ENCODE results near the gene SETBP1.

Gene SETBP1

GRCh38 chr18:44680273-44681075 is at the start of gene SETBP1:
Gene SETBP1 (plus strand): TSS chr18:44680888. CDS start chr18:44701347, 20,459 bp downstream.
- peaks cover 8% of the 10 kb centered on the region for H3K4me1 ChIP-seq
- H3K36me3 ChIP-seq (replicated peaks), result no peaks in the 10 kb centered on the region
- H3K27me3 ChIP-seq (ENCODE audit: low read depth), result no peaks in the 10 kb centered on the region
- H3K4me3 ChIP-seq, result peak within 1 kb of the TSS; percentile 44
- in situ Hi-C loops (cut with MboI; ENCODE audit: low sequenced_read_pairs), result no loop called here
- DNase-seq (ENCODE audit: low spot score in 2 of 2), result peak; percentile 62 to 75
- H3K9me3 ChIP-seq, result no peaks in the 10 kb centered on the region

- Histone ChIP-seq H3K36me3 (replicated peaks) (no peaks in the 10 kb centered on the region), H3K9me3 (no peaks in the 10 kb centered on the region), H3K27me3 (ENCODE audit: low read depth) (no peaks in the 10 kb centered on the region), H3K4me1 (no peaks in the 10 kb centered on the region), H3K4me3 (no peak overlapping the region)
- DNase-seq (ENCODE audit: low spot score in 2 of 2), result no peak
- in situ Hi-C loops (cut with MboI; ENCODE audit: low sequenced_read_pairs), result no loop called here
These were observed 48.1 kb upstream of the SETBP1 start for GRCh38 chr18:44632469-44633145.

DNA sequence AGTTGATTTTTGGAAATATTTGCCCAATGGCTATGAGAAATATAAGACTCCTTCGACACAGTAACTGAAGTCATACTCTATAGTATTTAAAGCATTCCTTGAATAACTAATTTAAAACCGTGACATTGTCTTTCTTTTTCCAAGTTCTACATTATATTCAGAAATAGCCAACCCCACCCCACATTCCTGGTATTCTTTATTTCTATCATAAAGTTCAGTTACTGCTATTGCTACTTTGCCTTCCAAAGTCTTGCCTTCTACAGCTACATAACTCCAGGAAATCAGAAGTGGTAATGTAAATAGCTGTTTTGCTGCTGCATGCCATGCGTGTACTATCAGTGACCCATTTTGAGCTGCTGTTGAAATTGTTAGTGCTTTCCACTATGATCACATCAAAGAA is 45.1 kb upstream of the SETBP1 start:
- Histone ChIP-seq H3K4me1 (no peaks in the 10 kb centered on the region), H3K36me3 (replicated peaks) (no peaks in the 10 kb centered on the region), H3K4me3 (no peak overlapping the region), H3K9me3 (no peaks in the 10 kb centered on the region), H3K27me3 (ENCODE audit: low read depth) (no peaks in the 10 kb centered on the region)
- in situ Hi-C loops (cut with MboI; ENCODE audit: low sequenced_read_pairs), result no loop called here
- DNase-seq (ENCODE audit: low spot score in 2 of 2), result no peak

DNA sequence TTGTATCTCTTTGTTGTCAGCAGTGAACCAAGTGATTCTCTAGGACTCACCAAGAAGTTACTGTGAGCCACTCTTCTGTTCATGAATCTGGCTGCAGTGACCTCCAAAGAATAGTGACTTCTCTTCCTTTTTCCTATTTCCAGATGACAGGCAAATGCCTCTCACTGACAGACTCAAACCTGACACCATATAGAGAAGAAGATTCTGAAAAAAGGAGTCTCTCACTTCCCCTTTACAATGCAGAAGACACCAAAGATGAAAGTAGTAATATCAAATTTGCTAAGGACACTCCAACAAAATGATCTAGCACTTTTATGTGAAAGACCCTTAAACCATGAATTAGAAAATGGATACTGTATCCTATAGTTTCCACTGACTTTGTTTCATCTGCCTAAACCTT is 44.4 kb upstream of the SETBP1 start:
- in situ Hi-C loops (cut with MboI; ENCODE audit: low sequenced_read_pairs), result no loop called here
- no peaks in the 10 kb centered on the region for H3K9me3 ChIP-seq

GRCh38 chr18:44637210-44638033 is 43.3 kb upstream of the SETBP1 start:
- Histone ChIP-seq H3K27me3 (ENCODE audit: low read depth) (no peaks in the 10 kb centered on the region), H3K36me3 (replicated peaks) (no peaks in the 10 kb centered on the region), H3K4me3 (no peak overlapping the region), H3K9me3 (no peaks in the 10 kb centered on the region), H3K4me1 (no peaks in the 10 kb centered on the region)
- DNase-seq (ENCODE audit: low spot score in 2 of 2), result no peak
- in situ Hi-C loops (cut with MboI; ENCODE audit: low sequenced_read_pairs), result no loop called here

More for the DNA sequence above, 44.4 kb upstream of the SETBP1 start:
- Histone ChIP-seq H3K27me3 (ENCODE audit: low read depth) (no peaks in the 10 kb centered on the region), H3K4me1 (no peaks in the 10 kb centered on the region), H3K36me3 (replicated peaks) (no peaks in the 10 kb centered on the region), H3K4me3 (no peak overlapping the region)
- DNase-seq (ENCODE audit: low spot score in 2 of 2), result no peak

GRCh38 chr18:44638034-44638540 is 42.6 kb upstream of the SETBP1 start:
- no peaks in the 10 kb centered on the region for H3K4me1 ChIP-seq
- no peak overlapping the region for H3K4me3 ChIP-seq
- no peak for DNase-seq (ENCODE audit: low spot score in 2 of 2)
- no peaks in the 10 kb centered on the region for H3K9me3 ChIP-seq
- in situ Hi-C loops (cut with MboI; ENCODE audit: low sequenced_read_pairs), result no loop called here
- H3K27me3 ChIP-seq (ENCODE audit: low read depth), result no peaks in the 10 kb centered on the region
- H3K36me3 ChIP-seq (replicated peaks), result no peaks in the 10 kb centered on the region

GRCh38 chr18:44638811-44639210 is 41.9 kb upstream of the SETBP1 start:
- in situ Hi-C loops (cut with MboI; ENCODE audit: low sequenced_read_pairs), result no loop called here
- Histone ChIP-seq H3K9me3 (no peaks in the 10 kb centered on the region), H3K4me3 (no peak overlapping the region), H3K36me3 (replicated peaks) (no peaks in the 10 kb centered on the region), H3K27me3 (ENCODE audit: low read depth) (no peaks in the 10 kb centered on the region), H3K4me1 (no peaks in the 10 kb centered on the region)
- no peak for DNase-seq (ENCODE audit: low spot score in 2 of 2)

- in situ Hi-C loops (cut with MboI; ENCODE audit: low sequenced_read_pairs), result no loop called here
These were observed 37.7 kb upstream of the SETBP1 start for GRCh38 chr18:44643004-44643403.

GRCh38 chr18:44651478-44651877 is 29.2 kb upstream of the SETBP1 start:
- H3K4me1 ChIP-seq, result no peaks in the 10 kb centered on the region
- no peaks in the 10 kb centered on the region for H3K36me3 ChIP-seq (replicated peaks)
- H3K9me3 ChIP-seq, result no peaks in the 10 kb centered on the region
- no peak for DNase-seq (ENCODE audit: low spot score in 2 of 2)
- in situ Hi-C loops (cut with MboI; ENCODE audit: low sequenced_read_pairs), result no loop called here
- no peak overlapping the region for H3K4me3 ChIP-seq
- no peaks in the 10 kb centered on the region for H3K27me3 ChIP-seq (ENCODE audit: low read depth)

More at GRCh38 chr18:44643004-44643403, 37.7 kb upstream of the SETBP1 start:
- Histone ChIP-seq H3K36me3 (replicated peaks) (no peaks in the 10 kb centered on the region), H3K4me1 (no peaks in the 10 kb centered on the region), H3K4me3 (no peak overlapping the region), H3K27me3 (ENCODE audit: low read depth) (no peaks in the 10 kb centered on the region), H3K9me3 (no peaks in the 10 kb centered on the region)
- DNase-seq (ENCODE audit: low spot score in 2 of 2), result no peak

- H3K4me1 ChIP-seq, result no peaks in the 10 kb centered on the region
- DNase-seq (ENCODE audit: low spot score in 2 of 2), result no peak
- H3K9me3 ChIP-seq, result no peaks in the 10 kb centered on the region
- in situ Hi-C loops (cut with MboI; ENCODE audit: low sequenced_read_pairs), result no loop called here
- no peaks in the 10 kb centered on the region for H3K36me3 ChIP-seq (replicated peaks)
- H3K4me3 ChIP-seq, result no peak overlapping the region
- H3K27me3 ChIP-seq (ENCODE audit: low read depth), result no peaks in the 10 kb centered on the region
These were observed 28.6 kb upstream of the SETBP1 start for GRCh38 chr18:44651918-44652572.

GRCh38 chr18:44652722-44653121 is 28.0 kb upstream of the SETBP1 start:
- H3K36me3 ChIP-seq (replicated peaks), result no peaks in the 10 kb centered on the region
- no peaks in the 10 kb centered on the region for H3K27me3 ChIP-seq (ENCODE audit: low read depth)
- DNase-seq (ENCODE audit: low spot score in 2 of 2), result no peak
- H3K4me1 ChIP-seq, result no peaks in the 10 kb centered on the region
- H3K9me3 ChIP-seq, result no peaks in the 10 kb centered on the region
- no peak overlapping the region for H3K4me3 ChIP-seq
- in situ Hi-C loops (cut with MboI; ENCODE audit: low sequenced_read_pairs), result no loop called here

GRCh38 chr18:44654573-44654972 is 26.1 kb upstream of the SETBP1 start:
- in situ Hi-C loops (cut with MboI; ENCODE audit: low sequenced_read_pairs), result no loop called here
- H3K36me3 ChIP-seq (replicated peaks), result no peaks in the 10 kb centered on the region
- no peaks in the 10 kb centered on the region for H3K4me1 ChIP-seq
- no peaks in the 10 kb centered on the region for H3K9me3 ChIP-seq
- H3K27me3 ChIP-seq (ENCODE audit: low read depth), result no peaks in the 10 kb centered on the region
- DNase-seq (ENCODE audit: low spot score in 2 of 2), result no peak
- H3K4me3 ChIP-seq, result no peak overlapping the region

DNA sequence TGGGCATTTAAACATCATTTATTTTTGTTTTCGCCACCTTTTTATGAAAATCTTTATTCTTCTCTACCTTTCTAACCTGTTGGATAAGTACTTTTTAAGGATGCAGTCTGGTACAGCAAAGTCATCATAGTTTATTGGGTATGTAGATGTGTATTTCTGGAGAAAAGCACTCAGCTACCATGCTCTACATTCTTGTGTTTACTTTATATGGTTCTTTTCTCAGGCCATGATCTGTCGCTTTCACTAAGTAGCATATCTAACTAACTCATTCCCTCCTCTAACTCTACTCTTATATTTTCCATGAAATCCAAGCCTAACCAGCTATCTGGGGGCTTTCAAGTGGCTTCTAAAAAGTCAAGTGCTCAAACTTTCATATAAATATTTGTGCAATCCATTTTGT is 25.3 kb upstream of the SETBP1 start:
- Histone ChIP-seq H3K9me3 (no peaks in the 10 kb centered on the region), H3K4me1 (no peaks in the 10 kb centered on the region), H3K36me3 (replicated peaks) (no peaks in the 10 kb centered on the region), H3K27me3 (ENCODE audit: low read depth) (no peaks in the 10 kb centered on the region), H3K4me3 (no peak overlapping the region)
- no peak for DNase-seq (ENCODE audit: low spot score in 2 of 2)
- in situ Hi-C loops (cut with MboI; ENCODE audit: low sequenced_read_pairs), result no loop called here
